Transverse colon (tissue), 4 donors: ENCODE data around the gene FRMD6. TPM values are rescaled to one million over a fixed set of nuclear protein-coding genes. Genes with fewer than 3 reads are reported as not detected.

Experiments
- DNase-seq: peaks from one replicate; pipeline ENCODE4 v3.0.0-alpha.2; 2019
- H3K27ac ChIP-seq, 4 donors: fragments of 200-600 bp; sonication (generic); 2 replicates each; pipeline ENCODE4 v1.5.1; 2016 to 2018; ENCODE audit warnings: inconsistent platforms in 4 of 4
- H3K27me3 ChIP-seq: fragments of 200-600 bp; sonication (generic); 2 replicates; pipeline ENCODE4 v1.5.1; 2017; ENCODE audit warnings: inconsistent platforms
- H3K36me3 ChIP-seq, 4 donors: fragments of 200-600 bp; sonication (generic); 2 replicates each; pipeline ENCODE4 v1.5.1; 2017 to 2019; ENCODE audit warnings: inconsistent platforms in 4 of 4
- H3K4me1 ChIP-seq, 4 donors: fragments of 200-600 bp; sonication (generic); 2 replicates each; pipeline ENCODE4 v1.5.1; 2017 to 2020; ENCODE audit warnings: inconsistent platforms in 4 of 4
- H3K4me3 ChIP-seq, 4 donors: fragments of 200-600 bp; sonication (generic); 1 replicate in 1 of 4; 2 replicates in 3 of 4; pipeline versions ENCODE4 v1.5.1 to v1.6.1; 2017 to 2019; ENCODE audit warnings: inconsistent platforms in 4 of 4
- H3K9me3 ChIP-seq, 2 donors: fragments of 200-600 bp; sonication (generic); 2 replicates each; pipeline ENCODE4 v1.5.1; 2017 to 2019; ENCODE audit warnings: inconsistent platforms in 2 of 2
- EP300 ChIP-seq: sonication (generic); formaldehyde crosslinking; IDR thresholded peaks from one replicate; pipeline ENCODE4 v1.6.1; 2017; ENCODE audit warnings: antibody characterized with exemption, low read depth
- POLR2A ChIP-seq: fragments of 450-650 bp; IDR thresholded peaks from one replicate; pipeline ENCODE4 v1.6.1; 2016; ENCODE audit warnings: antibody characterized with exemption, mild to moderate bottlenecking, moderate library complexity
- POLR2AphosphoS5 ChIP-seq, 3 donors: sonication (generic); formaldehyde crosslinking; IDR thresholded peaks; one replicate each; pipeline ENCODE4 v1.6.1; 2016; ENCODE audit warnings: antibody characterized with exemption in 3 of 3
- WGBS, 2 donors: methylation state at CpG; one replicate each; pipeline ENCODE4 v1.1.5; 2018; ENCODE audit warnings: low coverage in 1 of 2; 5-methylcytosine and 5-hydroxymethylcytosine counted together
- in situ Hi-C, 4 donors: fragments of 200-750 bp; cut with MboI; loops; one replicate each; pipeline versions ENCODE4 v1.15.0 to v1.15.1; 2017; ENCODE audit warnings: low sequenced_read_pairs in 3 of 4, low pct_ligation_motif_present in 1 of 4, low pct_unique_long_range_greater_than_20kb in 1 of 4
- intact Hi-C: fragments of 100-400 bp; cut with DNase I; formaldehyde crosslinking; loops from one replicate; pipeline ENCODE4 v1.15.1; 2023; ENCODE audit warnings: low total_unique reads
- total RNA-seq, 4 donors: library from RNA; depleted of rRNA; stranded (reverse); fragments of >200 nt; gene quantifications; one replicate each; pipeline ENCODE4 v1.1.0, GENCODE V29; 2016
- TF ChIP-seq, protein P1 (sequence below), 5 experiments: fragments of 200-600 bp in 3 of 5; fragments of 450-650 bp in 2 of 5; sonication (generic) in 3 of 5; IDR thresholded peaks; 1 replicate in 2 of 5; 2 replicates in 3 of 5; pipeline ENCODE4 v1.5.1; 2016 to 2017; ENCODE audit warnings: antibody characterized with exemption in 5 of 5, inconsistent platforms in 3 of 5, mild to moderate bottlenecking in 2 of 5, moderate library complexity in 1 of 5

Gene FRMD6
- total RNA-seq, 4 donors from 2014 or later, result 8.4 to 21.7 (median 11.7) TPM

DNA sequence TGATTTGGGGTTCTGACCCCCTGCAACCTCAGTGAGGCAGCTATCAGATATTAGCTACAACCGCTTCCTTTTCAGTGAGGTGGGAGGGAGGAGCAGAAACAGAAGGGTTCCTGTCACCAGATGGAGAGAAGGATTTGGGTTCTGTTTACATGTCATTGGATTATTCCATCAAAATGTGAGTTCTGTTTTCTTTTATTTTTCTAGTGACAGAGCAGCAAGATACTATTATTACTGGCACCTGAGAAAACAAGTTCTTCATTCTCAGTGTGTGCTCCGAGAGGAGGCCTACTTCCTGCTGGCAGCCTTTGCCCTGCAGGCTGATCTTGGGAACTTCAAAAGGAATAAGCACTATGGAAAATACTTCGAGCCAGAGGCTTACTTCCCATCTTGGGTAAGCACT, 52.8 kb downstream of the FRMD6 start:
- DNase-seq, result no peak
- TF ChIP-seq POLR2AphosphoS5 (IDR thresholded peaks at IDR 0.05), result no peak
- TF ChIP-seq EP300, result no peak
- TF ChIP-seq, protein P1, sequence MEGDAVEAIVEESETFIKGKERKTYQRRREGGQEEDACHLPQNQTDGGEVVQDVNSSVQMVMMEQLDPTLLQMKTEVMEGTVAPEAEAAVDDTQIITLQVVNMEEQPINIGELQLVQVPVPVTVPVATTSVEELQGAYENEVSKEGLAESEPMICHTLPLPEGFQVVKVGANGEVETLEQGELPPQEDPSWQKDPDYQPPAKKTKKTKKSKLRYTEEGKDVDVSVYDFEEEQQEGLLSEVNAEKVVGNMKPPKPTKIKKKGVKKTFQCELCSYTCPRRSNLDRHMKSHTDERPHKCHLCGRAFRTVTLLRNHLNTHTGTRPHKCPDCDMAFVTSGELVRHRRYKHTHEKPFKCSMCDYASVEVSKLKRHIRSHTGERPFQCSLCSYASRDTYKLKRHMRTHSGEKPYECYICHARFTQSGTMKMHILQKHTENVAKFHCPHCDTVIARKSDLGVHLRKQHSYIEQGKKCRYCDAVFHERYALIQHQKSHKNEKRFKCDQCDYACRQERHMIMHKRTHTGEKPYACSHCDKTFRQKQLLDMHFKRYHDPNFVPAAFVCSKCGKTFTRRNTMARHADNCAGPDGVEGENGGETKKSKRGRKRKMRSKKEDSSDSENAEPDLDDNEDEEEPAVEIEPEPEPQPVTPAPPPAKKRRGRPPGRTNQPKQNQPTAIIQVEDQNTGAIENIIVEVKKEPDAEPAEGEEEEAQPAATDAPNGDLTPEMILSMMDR (IDR thresholded peaks at IDR 0.05), result no peak
- TF ChIP-seq POLR2A, result no peak
- Histone ChIP-seq H3K4me1 (no peaks in the 10 kb centered on the region), H3K4me3 (no peak overlapping the region), H3K27ac (no peak overlapping the region), H3K9me3 (no peaks in the 10 kb centered on the region), H3K36me3 (peaks cover 0 to 4% (median 0%) of the 10 kb centered on the region in 4 donors), H3K27me3 (no peaks in the 10 kb centered on the region)
- in situ Hi-C loops (no loop called here), intact Hi-C loops (no loop called here)
- WGBS, 2 donors, result 77 to 82% methylated on average over 3 of the region's 3 CpGs

DNA sequence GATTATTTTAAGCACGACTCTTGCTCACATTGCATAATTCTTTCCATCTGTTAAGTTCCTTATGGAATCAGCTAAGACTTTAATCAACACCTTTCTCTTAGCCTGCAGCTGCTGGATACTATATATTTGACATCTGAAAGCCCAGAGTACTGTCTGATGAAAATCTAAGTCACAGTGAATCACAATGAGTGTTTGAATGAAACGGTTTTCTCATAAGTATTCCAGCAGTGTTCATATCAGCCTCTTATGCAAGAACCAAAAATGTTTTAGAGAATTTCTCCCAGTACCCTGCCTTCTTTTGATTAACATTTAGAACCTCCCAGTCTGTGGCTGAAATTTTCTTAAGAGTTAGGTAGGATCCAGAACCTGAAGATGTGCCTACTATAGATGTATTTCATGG, 55.6 kb downstream of the FRMD6 start:
- Histone ChIP-seq H3K4me3 (no peak overlapping the region), H3K27ac (no peak overlapping the region), H3K9me3 (no peaks in the 10 kb centered on the region), H3K4me1 (no peaks in the 10 kb centered on the region), H3K36me3 (peaks cover 0 to 4% (median 0%) of the 10 kb centered on the region in 4 donors), H3K27me3 (no peaks in the 10 kb centered on the region)
- no peak for TF ChIP-seq POLR2A
- TF ChIP-seq POLR2AphosphoS5 (IDR thresholded peaks at IDR 0.05), result no peak
- no peak for TF ChIP-seq EP300
- TF ChIP-seq, protein P1 (IDR thresholded peaks at IDR 0.05), result no peak
- in situ Hi-C loops (no loop called here), intact Hi-C loops (no loop called here)
- 60 to 82% methylated on average over 2 of the region's 2 CpGs for WGBS, 2 donors
- DNase-seq, result no peak

DNA sequence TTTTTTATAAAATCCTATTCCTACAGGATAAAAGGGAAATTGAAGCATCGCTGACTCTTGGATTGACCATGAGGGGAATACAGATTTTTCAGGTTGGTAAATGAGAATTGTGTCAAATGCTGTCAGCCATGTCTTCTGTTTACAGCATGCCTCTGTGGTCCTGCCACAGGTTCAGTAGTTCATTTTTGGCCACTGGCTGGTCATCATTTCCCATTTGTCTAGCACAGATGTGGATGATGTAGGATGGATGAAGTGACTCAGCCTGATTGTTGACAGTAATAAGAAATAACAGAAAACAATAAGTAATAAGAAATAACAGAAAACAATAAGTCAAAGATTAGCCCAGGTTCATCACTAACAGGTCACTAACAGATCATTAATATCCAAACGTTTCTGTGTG, 59.8 kb downstream of the FRMD6 start:
- 65 to 84% methylated on average over 2 of the region's 2 CpGs for WGBS, 2 donors
- no peaks in the 10 kb centered on the region for H3K27me3 ChIP-seq
- H3K27ac ChIP-seq, result no peak overlapping the region
- DNase-seq, result no peak
- peaks cover 0 to 4% (median 0%) of the 10 kb centered on the region in 4 donors for H3K36me3 ChIP-seq
- H3K9me3 ChIP-seq, result no peaks in the 10 kb centered on the region
- intact Hi-C loops, result no loop called here
- in situ Hi-C loops, result no loop called here
- H3K4me3 ChIP-seq, result no peak overlapping the region
- TF ChIP-seq POLR2A (no peak), POLR2AphosphoS5 (IDR thresholded peaks at IDR 0.05) (no peak), EP300 (no peak)
- TF ChIP-seq, protein P1 (IDR thresholded peaks at IDR 0.05), result no peak
- no peaks in the 10 kb centered on the region for H3K4me1 ChIP-seq

- DNase-seq, result no peak
- H3K4me1 ChIP-seq, result no peaks in the 10 kb centered on the region
- H3K27ac ChIP-seq, result no peak overlapping the region
- intact Hi-C loops (no loop called here), in situ Hi-C loops (no loop called here)
- WGBS, 2 donors, result 47 to 70% methylated on average over 3 to 7 of the region's 7 CpGs
- H3K36me3 ChIP-seq, result no peaks in the 10 kb centered on the region
- H3K27me3 ChIP-seq, result no peaks in the 10 kb centered on the region
- no peaks in the 10 kb centered on the region for H3K9me3 ChIP-seq
- TF ChIP-seq EP300 (no peak), POLR2AphosphoS5 (IDR thresholded peaks at IDR 0.05) (no peak), POLR2A (no peak)
- TF ChIP-seq, protein P1 (IDR thresholded peaks at IDR 0.05), result no peak
- no peak overlapping the region for H3K4me3 ChIP-seq
Measured at GRCh38 chr14:51715250-51715649, 63.5 kb downstream of the FRMD6 start.
